NCI-H82 (cell line): ENCODE measurements around the gene KRTAP5-5.

Source experiments
- DNase-seq: peaks from one replicate; lab custom pipeline; 2025; lab: John Stamatoyannopoulos, UW

The KRTAP5-5 gene

DNA sequence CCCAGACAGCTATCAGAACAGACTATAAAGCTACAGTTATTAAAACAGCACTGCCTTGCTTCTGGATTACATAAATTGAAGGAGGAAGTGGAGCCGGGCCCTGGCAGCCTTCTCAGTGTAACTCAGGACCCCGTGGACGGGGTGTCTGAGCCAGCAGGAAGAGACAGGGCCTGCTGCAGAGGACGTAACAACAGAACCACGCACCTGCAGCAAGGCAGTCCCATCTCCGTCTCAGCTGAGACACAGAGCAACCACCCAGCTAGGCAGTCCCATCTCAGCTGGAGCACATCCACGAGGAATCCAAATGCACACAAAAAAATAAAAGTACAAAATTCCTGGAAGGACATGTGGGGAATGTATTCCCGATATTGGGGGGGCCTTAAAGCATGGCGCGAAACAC lies 50.3 kb downstream of the KRTAP5-5 start:
- DNase-seq: no peak
